H1 (cell line): Measurements from ENCODE around the gene BRMS1L. TPM values are rescaled to one million over a fixed set of nuclear protein-coding genes. Genes with fewer than 3 reads are reported as not detected.

Experiments used
- CTCF ChIA-PET: fragments of 300-600 bp; sonication (Branson Sonifier 250); formaldehyde crosslinking; loops from one replicate; lab custom pipeline; 2021; ENCODE audit not compliant: partially characterized antibody; lab: Charles Lee
- POLR2A ChIA-PET: fragments of 300-600 bp; sonication (Branson Sonifier 250); formaldehyde crosslinking; loops from one replicate; lab custom pipeline; 2021; ENCODE audit warnings: inconsistent platforms; ENCODE audit not compliant: partially characterized antibody; lab: Charles Lee
- DNase-seq, 2 experiments: peaks; one replicate each; pipeline versions ENCODE4 v3.0.0 to v3.0.0-alpha.2; 2010 to 2022; ENCODE audit warnings: low spot score in 2 of 2, low read depth in 1 of 2, mixed read lengths in 1 of 2
- FAIRE-seq: peaks from 2 replicates; lab custom pipeline; 2011; peaks lifted over from hg19 to GRCh38; lab: Jason Lieb, UNC
- H2AFZ ChIP-seq: 2 replicates; pipeline ENCODE4 v1.8.1; 2012; ENCODE audit warnings: low read length, inconsistent platforms
- H2AK5ac ChIP-seq: 2 replicates; pipeline ENCODE4 v1.6.1; 2013; ENCODE audit warnings: low read depth, low read length
- H2BK120ac ChIP-seq: replicated peaks from 2 replicates; pipeline ENCODE3; 2013; ENCODE audit warnings: low read depth, low read length, inconsistent platforms
- H2BK12ac ChIP-seq: 2 replicates; pipeline ENCODE4 v1.6.1; 2013; ENCODE audit warnings: low read depth, low read length
- H2BK15ac ChIP-seq: 2 replicates; pipeline ENCODE4 v1.6.1; 2013; ENCODE audit warnings: low read length
- H2BK20ac ChIP-seq: 2 replicates; pipeline ENCODE4 v1.6.1; 2013; ENCODE audit warnings: low read length
- H2BK5ac ChIP-seq: 2 replicates; pipeline ENCODE4 v1.6.1; 2013; ENCODE audit warnings: low read depth, low read length
- H3K14ac ChIP-seq: 2 replicates; pipeline ENCODE4 v1.6.1; 2013; ENCODE audit warnings: inconsistent platforms; ENCODE audit not compliant: insufficient read length
- H3K18ac ChIP-seq: 2 replicates; pipeline ENCODE4 v1.6.1; 2013; ENCODE audit warnings: low read length; ENCODE audit errors: extremely low read depth
- H3K23ac ChIP-seq: 2 replicates; pipeline ENCODE4 v1.6.1; 2013; ENCODE audit warnings: inconsistent platforms; ENCODE audit not compliant: insufficient read length
- H3K23me2 ChIP-seq: 2 replicates; pipeline ENCODE4 v1.6.1; 2013; ENCODE audit warnings: low read depth, low read length
- H3K27ac ChIP-seq: 2 replicates; pipeline ENCODE4 v1.6.1; 2011; ENCODE audit warnings: low read depth, low read length, inconsistent platforms
- H3K27me3 ChIP-seq, 4 experiments: replicated peaks in 1 of 4; 1 replicate in 1 of 4; 2 replicates in 3 of 4; pipeline versions ENCODE4 v1.6.1 to v1.8.1; 2011 to 2013; ENCODE audit warnings: low read length in 3 of 4, mild to moderate bottlenecking in 3 of 4, inconsistent platforms in 2 of 4, mixed read lengths in 2 of 4, moderate library complexity in 1 of 4; ENCODE audit not compliant: control insufficient read depth in 3 of 4, insufficient read depth in 3 of 4; ENCODE audit errors: extremely low read depth in 1 of 4
- H3K36me3 ChIP-seq, 4 experiments: 2 replicates each; pipeline versions ENCODE4 v1.6.1 to v1.8.1; 2011 to 2013; ENCODE audit warnings: mild to moderate bottlenecking in 4 of 4, low read length in 3 of 4, moderate library complexity in 2 of 4, control low read depth in 1 of 4, inconsistent platforms in 1 of 4; ENCODE audit not compliant: insufficient read depth in 4 of 4, control insufficient read depth in 2 of 4
- H3K4ac ChIP-seq: replicated peaks from 2 replicates; pipeline ENCODE3; 2013; ENCODE audit warnings: low read length, low read depth, mixed read lengths, inconsistent platforms; ENCODE audit not compliant: insufficient read length
- H3K4me1 ChIP-seq, 4 experiments: replicated peaks in 1 of 4; 1 replicate in 1 of 4; 2 replicates in 3 of 4; pipeline versions ENCODE4 v1.6.1 to v1.8.1; 2011 to 2013; ENCODE audit warnings: low read length in 3 of 4, inconsistent platforms in 2 of 4, mixed read lengths in 1 of 4; ENCODE audit not compliant: insufficient read depth in 4 of 4, control insufficient read depth in 3 of 4
- H3K4me2 ChIP-seq, 2 experiments: 2 replicates each; pipeline versions ENCODE4 v1.6.1 to v1.8.1; 2011 to 2013; ENCODE audit warnings: low read depth in 2 of 2, low read length in 2 of 2, control low read depth in 1 of 2, inconsistent platforms in 1 of 2, mild to moderate bottlenecking in 1 of 2; ENCODE audit not compliant: insufficient read depth in 1 of 2
- H3K4me3 ChIP-seq, 4 experiments: fragments of 200-600, 300-600 bp in 1 of 4; sonication (generic), shearing (Covaris generic), sonication (Bioruptor Twin) in 1 of 4; 2 replicates each; pipeline versions ENCODE4 v1.5.1 to v1.8.1; 2011 to 2016; ENCODE audit warnings: low read length in 4 of 4, low read depth in 3 of 4, control low read depth in 2 of 4, inconsistent platforms in 2 of 4, mild to moderate bottlenecking in 2 of 4, mixed read lengths in 1 of 4, moderate library complexity in 1 of 4; ENCODE audit not compliant: insufficient read depth in 2 of 4; ENCODE audit errors: extremely low read depth in 1 of 4
- H3K56ac ChIP-seq: replicated peaks from 2 replicates; pipeline ENCODE3; 2013; ENCODE audit warnings: low read depth, mild to moderate bottlenecking, mixed read lengths, low read length, inconsistent platforms; ENCODE audit not compliant: insufficient read length
- H3K79me1 ChIP-seq: 2 replicates; pipeline ENCODE4 v1.6.1; 2013; ENCODE audit warnings: low read depth, low read length, control low read depth
- H3K79me2 ChIP-seq, 2 experiments: 2 replicates each; pipeline versions ENCODE4 v1.6.1 to v1.8.1; 2012 to 2013; ENCODE audit warnings: low read length in 2 of 2, mild to moderate bottlenecking in 2 of 2, inconsistent platforms in 1 of 2; ENCODE audit not compliant: insufficient read depth in 2 of 2, control insufficient read depth in 1 of 2
- H3K9ac ChIP-seq, 4 experiments: replicated peaks in 1 of 4; 1 replicate in 1 of 4; 2 replicates in 3 of 4; pipeline versions ENCODE4 v1.6.1 to v1.8.1; 2011 to 2013; ENCODE audit warnings: low read depth in 3 of 4, low read length in 3 of 4, control low read depth in 2 of 4, mild to moderate bottlenecking in 2 of 4, moderate library complexity in 2 of 4, inconsistent platforms in 1 of 4; ENCODE audit errors: extremely low read depth in 1 of 4
- H3K9me3 ChIP-seq, 2 experiments: 2 replicates each; pipeline versions ENCODE4 v1.6.1 to v1.8.1; 2012 to 2013; ENCODE audit warnings: mild to moderate bottlenecking in 2 of 2, moderate library complexity in 2 of 2, control low read depth in 1 of 2, inconsistent platforms in 1 of 2, low read depth in 1 of 2, low read length in 1 of 2, mixed read lengths in 1 of 2; ENCODE audit not compliant: insufficient read depth in 2 of 2
- H4K20me1 ChIP-seq, 2 experiments: replicated peaks in 1 of 2; 2 replicates each; pipeline versions ENCODE3 to v1.8.1; 2011 to 2013; ENCODE audit warnings: inconsistent platforms in 2 of 2, low read length in 2 of 2, mild to moderate bottlenecking in 1 of 2; ENCODE audit not compliant: insufficient read depth in 2 of 2, control insufficient read depth in 1 of 2
- H4K5ac ChIP-seq: 2 replicates; pipeline ENCODE4 v1.6.1; 2013; ENCODE audit warnings: low read length, low read depth, mixed read lengths, inconsistent platforms; ENCODE audit not compliant: insufficient read length
- H4K8ac ChIP-seq: 2 replicates; pipeline ENCODE4 v1.8.0; 2013; ENCODE audit warnings: mild to moderate bottlenecking, moderate library complexity, low read length, inconsistent platforms; ENCODE audit not compliant: insufficient read depth; ENCODE audit errors: extremely low read depth
- H4K91ac ChIP-seq: replicated peaks from 2 replicates; pipeline ENCODE3; 2013; ENCODE audit warnings: low read length, mixed read lengths, inconsistent platforms; ENCODE audit not compliant: insufficient read length
- EP300 ChIP-seq, 2 experiments: IDR thresholded peaks; 1 replicate in 1 of 2; 2 replicates in 1 of 2; pipeline ENCODE4 v1.6.1; 2011 to 2012; ENCODE audit warnings: low read depth in 2 of 2, low read length in 2 of 2, mild to moderate bottlenecking in 2 of 2, borderline replicate concordance in 1 of 2, inconsistent platforms in 1 of 2, moderate library complexity in 1 of 2
- EZH2 ChIP-seq: fragments of 200-600 bp; sonication (generic); IDR thresholded peaks from 2 replicates; pipeline ENCODE4 v1.7.1; 2012; ENCODE audit warnings: low read depth, mild to moderate bottlenecking, moderate library complexity, low read length, inconsistent platforms; ENCODE audit not compliant: severe bottlenecking
- FOSL1 ChIP-seq: IDR thresholded peaks from 2 replicates; pipeline ENCODE4 v1.6.1; 2011; ENCODE audit warnings: mild to moderate bottlenecking, low read depth, low read length, moderate library complexity; ENCODE audit not compliant: insufficient read depth
- GABPA ChIP-seq: IDR thresholded peaks from 2 replicates; pipeline ENCODE4 v1.6.1; 2011; ENCODE audit warnings: mild to moderate bottlenecking, low read length, moderate library complexity, borderline replicate concordance; ENCODE audit not compliant: insufficient read depth
- GTF2F1 ChIP-seq: IDR thresholded peaks from 2 replicates; pipeline ENCODE4 v1.6.1; 2012; ENCODE audit warnings: low read depth, low read length, improper control_type of control experiment, borderline replicate concordance
- JUND ChIP-seq: IDR thresholded peaks from 2 replicates; pipeline ENCODE4 v1.6.1; 2011; ENCODE audit warnings: mild to moderate bottlenecking, improper control_type of control experiment, low read length
- PHF8 ChIP-seq: fragments of 200-600 bp; sonication (generic); conservative IDR thresholded peaks from 2 replicates; pipeline ENCODE4 v1.7.1; 2012; ENCODE audit warnings: low read depth, mild to moderate bottlenecking, inconsistent platforms, low read length, moderate library complexity
- POLR2A ChIP-seq, 2 experiments: IDR thresholded peaks; 1 replicate in 1 of 2; 2 replicates in 1 of 2; pipeline ENCODE4 v1.6.1; 2011; ENCODE audit warnings: low read depth in 2 of 2, low read length in 2 of 2, mild to moderate bottlenecking in 2 of 2; ENCODE audit errors: control extremely low read depth in 1 of 2
- POU5F1 ChIP-seq: IDR thresholded peaks from 2 replicates; pipeline ENCODE4 v1.6.1; 2011; ENCODE audit warnings: low read depth, mild to moderate bottlenecking, low read length, moderate library complexity
- RBBP5 ChIP-seq: IDR thresholded peaks from 2 replicates; pipeline ENCODE4 v1.7.1; 2012; ENCODE audit warnings: low read depth, mild to moderate bottlenecking, inconsistent platforms, low read length, moderate library complexity, borderline replicate concordance
- RXRA ChIP-seq: IDR thresholded peaks from 2 replicates; pipeline ENCODE4 v1.6.1; 2011; ENCODE audit warnings: low read depth, mild to moderate bottlenecking, low read length, moderate library complexity; ENCODE audit not compliant: insufficient read depth
- SIX5 ChIP-seq: IDR thresholded peaks from 2 replicates; pipeline ENCODE4 v1.6.1; 2011; ENCODE audit warnings: mild to moderate bottlenecking, low read depth, low read length
- SUZ12 ChIP-seq: fragments of 200-600 bp; sonication (generic); IDR thresholded peaks from 2 replicates; pipeline ENCODE4 v1.6.1; 2012; ENCODE audit warnings: mild to moderate bottlenecking, inconsistent platforms, low read length, moderate library complexity, mixed read lengths
- WGBS, 2 experiments: shearing (Covaris generic) in 1 of 2; methylation state at CpG; one replicate each; pipeline versions ENCODE4 v1.1.6 to v1.1.7; 2013 to 2015; ENCODE audit warnings: low lambda C conversion rate in 2 of 2, mixed read lengths in 2 of 2, inconsistent platforms in 1 of 2, low coverage in 1 of 2, missing lambda C conversion rate in 1 of 2; ENCODE audit not compliant: insufficient replicate concordance in 2 of 2, insufficient coverage in 1 of 2, insufficient read length in 1 of 2; ENCODE audit errors: extremely low coverage in 1 of 2, missing lambda C conversion rate in 1 of 2; 5-methylcytosine and 5-hydroxymethylcytosine counted together
- polyA plus RNA-seq, 7 experiments: library from polyadenylated mRNA; depleted of rRNA in 3 of 7; stranded (reverse) in 5 of 7; unstranded in 2 of 7; fragments of >200 nt in 5 of 7; fragments of 200-250 nt in 2 of 7; gene quantifications; 1 replicate in 5 of 7; 2 replicates in 1 of 7; 4 replicates in 1 of 7; pipeline versions ENCODE4 v1.2.1 to v1.2.3, GENCODE V29; 2011 to 2013; ENCODE audit warnings: missing spikeins in 2 of 7, mixed read lengths in 2 of 7
- total RNA-seq: library from RNA; stranded (reverse); fragmentation: NEBNext Ultra II Directional; extraction: Animal tissue kit (Norgen Biotek cat#: 25700); gene quantifications from 2 replicates; pipeline ENCODE4 v1.2.1, GENCODE V29; 2021
- TF ChIP-seq, protein P1 (sequence below): IDR thresholded peaks from 2 replicates; pipeline ENCODE4 v1.6.1; 2011; ENCODE audit warnings: low read depth, mild to moderate bottlenecking, low read length; ENCODE audit not compliant: insufficient read depth

BRMS1L gene
- total and polyA plus RNA-seq, 2 of the 8 experiments (the other 6 are each of a cell fraction or from before 2014, with no cell fraction given), result 4.4 to 10.9 TPM

DNA sequence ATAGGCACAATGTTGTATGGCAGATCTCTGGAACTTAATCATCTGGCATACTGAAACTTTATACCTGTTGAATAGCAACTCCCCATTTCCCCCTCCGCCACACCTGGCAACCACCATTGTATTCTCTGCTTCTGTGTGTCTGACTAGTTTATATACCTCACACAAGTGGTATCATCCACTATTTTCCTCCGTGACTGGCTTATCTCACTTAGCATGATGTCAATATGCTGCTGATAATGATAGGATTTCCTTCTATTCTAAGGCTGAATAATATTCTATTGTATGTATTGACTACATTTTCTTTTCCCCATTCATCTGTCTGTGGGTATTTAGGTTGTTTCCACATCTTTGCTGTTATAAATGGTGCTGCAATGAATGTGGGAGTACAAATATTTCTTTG, 21.5 kb downstream of the BRMS1L start:
- Histone ChIP-seq H3K27ac (no peak overlapping the region), H2BK15ac (no peak overlapping the region), H4K5ac (no peak overlapping the region), H3K79me1 (peaks cover 4% of the 10 kb centered on the region; the same call in 1 of the 2 replicates), H4K91ac (no peak overlapping the region), H2BK5ac (no peak overlapping the region), H2BK120ac (no peak overlapping the region), H3K4me2 (no peak overlapping the region), H2AK5ac (no peak overlapping the region), H3K23me2 (no peaks in the 10 kb centered on the region), H3K4me1 (no peaks in the 10 kb centered on the region), H3K14ac (no peak overlapping the region), H3K4ac (no peak overlapping the region), H3K56ac (no peak overlapping the region), H3K23ac (no peak overlapping the region), H4K20me1 (no peaks in the 10 kb centered on the region), H3K4me3 (no peak overlapping the region), H3K18ac (no peak overlapping the region), H3K9me3 (no peaks in the 10 kb centered on the region), H3K27me3 (no peaks in the 10 kb centered on the region), H4K8ac (no peak overlapping the region), H3K9ac (no peak overlapping the region), H3K79me2 (no peaks in the 10 kb centered on the region), H2BK12ac (no peak overlapping the region), H2BK20ac (no peak overlapping the region), H3K36me3 (peaks cover 0 to 4% (median 3%) of the 10 kb centered on the region in 4 experiments; a peak in 5 of 8 replicates), H2AFZ (no peak overlapping the region)
- WGBS, 2 experiments, result 97% methylated on average over 2 of the region's 2 CpGs; no CpG with 5 or more reads in 1 of the 2 experiments
- ChIA-PET CTCF (no interaction called here), POLR2A (no interaction called here)
- DNase-seq (no peak), FAIRE-seq (no peak)
- TF ChIP-seq POLR2A (IDR thresholded peaks at IDR 0.05; ENCODE audit: control extremely low read depth in 1 of 2, low read depth in 2 of 2, low read length in 2 of 2) (no peak), EZH2 (no peak), FOSL1 (no peak), SIX5 (no peak), GTF2F1 (no peak), POU5F1 (no peak), JUND (no peak), RXRA (no peak), SUZ12 (no peak), GABPA (no peak), PHF8 (no peak), RBBP5 (no peak), EP300 (IDR thresholded peaks at IDR 0.05; ENCODE audit: borderline replicate concordance in 1 of 2, low read depth in 2 of 2, low read length in 2 of 2) (no peak)
- TF ChIP-seq, protein P1, sequence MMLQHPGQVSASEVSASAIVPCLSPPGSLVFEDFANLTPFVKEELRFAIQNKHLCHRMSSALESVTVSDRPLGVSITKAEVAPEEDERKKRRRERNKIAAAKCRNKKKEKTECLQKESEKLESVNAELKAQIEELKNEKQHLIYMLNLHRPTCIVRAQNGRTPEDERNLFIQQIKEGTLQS, result no peak
